ENCODE data around the gene ARHGAP11A. TPM values are rescaled to one million over a fixed set of nuclear protein-coding genes. Genes with fewer than 3 reads are reported as not detected.

Gene ARHGAP11A
- total RNA-seq, 3 donors from 2014 or later: 1.8 to 2.9 (median 2.0) TPM

GRCh38 chr15:32683906-32684584 is 68.7 kb downstream of the ARHGAP11A start:
- Histone ChIP-seq H3K27ac (peak overlapping the region; percentile 3 to 67), H3K4me3 (no peak overlapping the region), H3K36me3 (no peaks in the 10 kb centered on the region), H3K4me1 (no peaks in the 10 kb centered on the region), H3K27me3 (no peaks in the 10 kb centered on the region), H3K9me3 (no peaks in the 10 kb centered on the region)
- intact Hi-C loops (cut with DNase I; ENCODE audit: low total_unique reads): no loop called here
- DNase-seq (ENCODE audit: low spot score in 2 of 2): no peak
- TF ChIP-seq POLR2AphosphoS5 (IDR thresholded peaks at IDR 0.05): no peak
- TF ChIP-seq CTCF (IDR thresholded peaks at IDR 0.05): no peak
- no peak for TF ChIP-seq POLR2A (IDR thresholded peaks at IDR 0.05)

GRCh38 chr15:32685576-32685975 is 70.3 kb downstream of the ARHGAP11A start:
- Histone ChIP-seq H3K27ac (peak overlapping the region in 1 of 2 donors; percentile 0), H3K36me3 (no peaks in the 10 kb centered on the region), H3K27me3 (no peaks in the 10 kb centered on the region), H3K4me1 (no peaks in the 10 kb centered on the region), H3K4me3 (no peak overlapping the region), H3K9me3 (no peaks in the 10 kb centered on the region)
- DNase-seq (ENCODE audit: low spot score in 2 of 2): no peak
- intact Hi-C loops (cut with DNase I; ENCODE audit: low total_unique reads): no loop called here
- TF ChIP-seq POLR2AphosphoS5 (IDR thresholded peaks at IDR 0.05) (no peak), CTCF (IDR thresholded peaks at IDR 0.05) (no peak), POLR2A (IDR thresholded peaks at IDR 0.05) (no peak)

GRCh38 chr15:32687556-32687955 is 72.3 kb downstream of the ARHGAP11A start:
- TF ChIP-seq POLR2A (IDR thresholded peaks at IDR 0.05): no peak
- TF ChIP-seq CTCF (IDR thresholded peaks at IDR 0.05): no peak
- Histone ChIP-seq H3K9me3 (no peaks in the 10 kb centered on the region), H3K27ac (no peak overlapping the region), H3K4me1 (no peaks in the 10 kb centered on the region), H3K27me3 (no peaks in the 10 kb centered on the region), H3K4me3 (no peak overlapping the region), H3K36me3 (no peaks in the 10 kb centered on the region)
- intact Hi-C loops (cut with DNase I; ENCODE audit: low total_unique reads): no loop called here
- DNase-seq (ENCODE audit: low spot score in 2 of 2): no peak

GRCh38 chr15:32688151-32688639 is 72.9 kb downstream of the ARHGAP11A start:
- intact Hi-C loops (cut with DNase I; ENCODE audit: low total_unique reads): no loop called here
- no peak for DNase-seq (ENCODE audit: low spot score in 2 of 2)
- Histone ChIP-seq H3K4me1 (no peaks in the 10 kb centered on the region), H3K27me3 (no peaks in the 10 kb centered on the region), H3K4me3 (no peak overlapping the region), H3K9me3 (no peaks in the 10 kb centered on the region), H3K27ac (no peak overlapping the region), H3K36me3 (no peaks in the 10 kb centered on the region)
- TF ChIP-seq POLR2A (IDR thresholded peaks at IDR 0.05) (no peak), CTCF (IDR thresholded peaks at IDR 0.05) (no peak), POLR2AphosphoS5 (IDR thresholded peaks at IDR 0.05) (no peak)

Other genes starting within 250 kb of the ARHGAP11A start
- under 1 TPM; 0.66 to 0.80 (median 0.73) TPM for gene GOLGA8K, start 212.2 kb upstream of the ARHGAP11A start, total RNA-seq
- 1 to 10 TPM in 1 of 3 donors, under 1 TPM in 1, not detected in 1; 0.33 to 1.1 TPM for gene GOLGA8O, start 159.9 kb upstream of the ARHGAP11A start, total RNA-seq
- gene GOLGA8N, start 22.0 kb upstream of the ARHGAP11A start, total RNA-seq: 10 to 100 TPM in 2 of 3 donors, 1 to 10 TPM in 1; 9.4 to 13.9 (median 12.1) TPM
- gene SCG5, start 26.2 kb downstream of the ARHGAP11A start, total RNA-seq: 10 to 100 TPM in 1 of 3 donors, 1 to 10 TPM in 1, not detected in 1; 5.0 to 11.1 TPM
- 10 to 100 TPM in 1 of 3 donors, 1 to 10 TPM in 2; 1.4 to 21.3 (median 2.5) TPM for gene GREM1, start 102.5 kb downstream of the ARHGAP11A start, total RNA-seq

Data from breast epithelium (tissue), 4 donors.